ENCODE measurements around the gene CD93.

Gene CD93

DNA sequence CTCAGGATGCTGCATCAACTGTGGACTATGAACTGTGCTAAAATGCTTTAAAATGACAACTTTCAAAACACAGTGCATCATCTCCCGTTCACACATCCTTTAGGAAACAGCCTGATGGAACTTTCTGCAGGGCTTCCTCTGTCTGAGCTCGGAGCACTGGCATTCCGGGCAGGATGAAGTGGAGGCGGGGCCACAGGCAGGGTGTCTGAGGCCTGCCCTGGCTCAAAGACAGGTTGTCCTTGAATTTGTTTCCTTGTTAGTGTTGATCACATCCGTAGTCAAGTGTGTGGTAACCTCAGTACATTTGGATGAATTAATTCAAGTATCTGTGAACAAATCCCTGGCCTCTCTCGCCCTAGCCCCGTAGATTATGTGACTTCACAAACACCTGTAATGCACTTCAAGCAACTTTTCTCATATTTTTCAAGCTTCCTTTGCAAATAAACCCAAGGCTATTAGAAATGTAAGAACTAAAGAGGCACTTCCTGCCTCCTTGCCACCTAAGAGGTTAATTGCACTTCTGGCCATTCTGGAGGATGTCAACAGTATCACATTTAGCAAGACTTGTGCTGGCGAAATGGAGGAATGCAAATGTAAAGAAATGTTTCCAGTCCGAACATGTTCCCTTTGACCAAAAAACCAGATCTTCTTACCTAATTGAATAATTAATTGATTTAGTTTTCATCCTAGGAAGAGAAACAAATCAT lies 3.1 kb downstream of the CD93 start:
- DNase-seq (ENCODE audit: low read depth): no peak

DNA sequence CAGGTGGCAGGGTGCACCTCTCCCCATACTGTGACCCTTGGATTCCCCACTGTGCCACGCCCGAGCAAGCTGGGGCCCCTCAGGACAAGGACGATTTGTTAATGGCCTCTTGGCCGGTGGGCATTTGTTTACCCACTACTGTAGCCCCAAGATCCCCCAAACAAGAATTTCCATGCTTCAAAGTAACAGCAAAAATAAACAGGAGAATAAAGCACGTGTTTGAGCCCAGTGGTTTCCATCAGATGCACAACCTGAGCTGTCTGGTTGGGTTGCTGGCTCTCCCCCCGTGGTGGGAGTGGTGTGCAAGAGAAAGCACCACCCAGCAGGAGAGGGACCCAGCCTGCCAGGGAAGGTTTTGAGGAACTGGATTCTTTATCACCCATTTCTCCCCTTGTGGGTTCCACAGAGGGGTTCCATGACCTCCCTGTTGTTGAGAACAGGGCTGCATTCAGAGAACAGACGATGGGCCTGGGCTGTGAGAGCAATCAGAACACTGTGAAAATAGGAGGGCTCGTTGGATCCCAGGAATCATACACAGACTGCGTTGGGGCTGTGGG lies 4.8 kb downstream of the CD93 start:
- DNase-seq (ENCODE audit: low read depth): no peak

DNA sequence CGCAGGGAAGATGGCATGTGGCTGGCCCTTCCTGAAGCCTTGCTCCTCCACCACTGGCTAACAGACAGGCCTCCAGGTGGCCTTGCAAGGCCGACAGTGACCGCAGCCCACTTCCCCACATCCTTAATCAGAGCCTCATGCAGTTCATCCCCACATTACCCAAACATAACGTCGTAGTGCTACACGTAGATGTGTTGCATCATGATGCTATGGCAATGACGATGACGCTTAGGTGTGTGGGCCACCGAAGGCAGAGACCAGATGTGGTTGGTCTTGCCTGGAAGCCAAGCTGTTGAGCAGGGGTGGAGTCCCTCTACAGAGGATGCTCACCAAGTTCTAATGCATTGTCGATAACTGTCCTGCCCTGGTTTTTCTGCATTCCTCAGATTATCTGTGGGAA lies 5.6 kb downstream of the CD93 start:
- no peak for DNase-seq (ENCODE audit: low read depth)

DNA sequence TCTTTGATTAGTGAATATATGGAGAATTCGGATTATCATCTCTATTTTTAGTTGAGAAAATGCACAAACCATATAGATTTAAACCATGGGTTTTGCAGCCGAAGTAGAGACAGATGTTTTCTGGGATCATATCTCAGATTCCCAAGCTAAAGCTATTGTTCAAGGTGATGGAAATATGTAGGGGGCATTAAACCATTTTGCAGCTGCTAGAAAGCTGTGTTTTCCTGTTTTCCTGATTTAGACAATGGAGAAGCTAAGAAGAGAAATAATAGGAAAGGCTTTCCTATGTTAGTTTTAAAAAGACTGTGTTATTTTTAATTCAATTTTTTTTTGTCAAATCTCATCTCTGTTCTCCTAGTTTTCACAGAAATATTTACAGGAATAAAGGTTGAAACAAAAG lies 6.2 kb downstream of the CD93 start:
- no peak for DNase-seq (ENCODE audit: low read depth)

DNA sequence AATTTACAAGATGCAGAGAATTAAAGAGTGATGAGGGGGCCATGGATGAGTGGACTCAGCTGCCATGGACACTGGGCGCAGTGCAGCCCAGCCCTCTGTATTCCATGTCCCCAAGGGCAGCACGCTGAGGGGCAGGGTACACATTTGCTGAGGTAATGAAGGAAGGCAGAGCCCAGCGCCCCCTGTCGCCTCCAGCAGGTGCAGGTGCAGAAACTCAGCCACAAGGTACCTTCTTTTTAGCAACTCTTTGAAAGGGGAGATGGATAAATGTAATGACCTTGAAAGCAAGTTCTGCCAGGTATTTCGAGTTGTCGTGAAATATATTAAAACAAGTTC lies 7.1 kb downstream of the CD93 start:
- DNase-seq (ENCODE audit: low read depth): no peak

DNA sequence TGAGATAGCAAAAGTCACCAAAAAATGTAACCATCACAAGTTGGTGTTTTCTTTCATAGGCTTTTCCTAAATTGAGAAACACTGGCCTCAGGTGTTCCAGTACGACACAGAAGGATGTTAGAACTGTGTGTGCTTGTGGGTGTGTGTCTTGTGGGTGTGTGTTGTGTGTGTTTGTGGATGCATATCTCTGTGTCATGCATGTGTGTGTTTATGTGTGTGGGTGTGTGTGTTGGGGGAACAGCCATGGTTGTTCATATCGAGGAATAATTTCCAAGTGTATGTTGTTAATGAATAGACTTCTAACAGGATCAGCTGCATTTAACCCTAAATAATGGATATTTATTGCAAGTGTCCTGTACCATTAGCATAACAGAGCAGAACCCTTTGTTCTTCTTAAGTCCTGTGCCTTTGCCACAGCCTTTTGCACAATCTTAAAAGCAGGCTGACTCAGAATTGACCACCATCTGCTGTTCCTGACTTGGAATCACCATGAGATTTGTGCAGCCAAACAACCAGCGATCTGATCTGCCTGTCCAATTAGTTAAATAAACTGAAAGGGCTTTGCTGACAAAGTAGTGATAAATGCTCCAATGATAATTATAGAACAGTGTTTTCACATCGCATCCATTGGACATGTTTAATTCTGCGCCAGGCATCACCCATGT lies 7.6 kb downstream of the CD93 start:
- DNase-seq (ENCODE audit: low read depth): no peak

DNA sequence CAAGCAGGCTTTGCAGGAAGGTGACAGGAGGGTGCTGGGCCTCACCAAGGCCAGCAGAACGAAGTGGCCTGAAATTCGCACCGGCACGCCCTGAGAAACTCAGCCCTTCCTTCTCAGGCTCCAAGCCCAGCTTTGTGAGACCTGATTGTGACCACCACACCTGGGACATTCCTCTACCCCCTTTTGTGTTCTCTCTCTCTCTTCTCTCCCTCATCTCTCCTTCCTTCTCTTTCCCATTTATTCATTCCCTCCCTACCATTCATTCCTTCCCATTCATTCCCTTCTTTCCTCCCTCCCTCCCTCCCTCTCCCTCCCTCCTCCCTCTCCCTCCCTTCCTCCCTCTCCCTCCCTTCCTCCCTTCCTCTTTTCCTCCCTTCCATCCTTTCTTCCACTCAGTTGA lies 8.8 kb downstream of the CD93 start:
- DNase-seq (ENCODE audit: low read depth): no peak

DNA sequence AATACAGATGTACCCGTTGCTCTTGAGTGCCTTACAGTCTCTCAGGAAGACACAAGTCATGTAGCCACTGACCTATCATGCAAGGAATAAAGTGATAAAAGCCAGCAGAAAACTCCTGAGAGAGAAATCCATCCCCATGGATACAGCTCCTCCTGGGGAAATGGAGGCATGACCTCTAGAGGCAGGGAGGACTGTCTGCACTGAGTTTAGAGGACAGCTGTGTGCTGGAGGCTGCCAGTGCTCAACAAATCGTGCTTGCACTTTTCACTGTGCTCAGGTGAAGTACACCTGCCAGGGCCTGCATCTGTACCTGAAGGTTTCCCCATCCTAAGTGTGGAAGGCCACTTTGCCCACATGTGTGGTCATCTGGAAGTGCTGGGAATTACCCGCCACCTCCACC lies 12.1 kb downstream of the CD93 start:
- DNase-seq (ENCODE audit: low read depth): no peak

DNA sequence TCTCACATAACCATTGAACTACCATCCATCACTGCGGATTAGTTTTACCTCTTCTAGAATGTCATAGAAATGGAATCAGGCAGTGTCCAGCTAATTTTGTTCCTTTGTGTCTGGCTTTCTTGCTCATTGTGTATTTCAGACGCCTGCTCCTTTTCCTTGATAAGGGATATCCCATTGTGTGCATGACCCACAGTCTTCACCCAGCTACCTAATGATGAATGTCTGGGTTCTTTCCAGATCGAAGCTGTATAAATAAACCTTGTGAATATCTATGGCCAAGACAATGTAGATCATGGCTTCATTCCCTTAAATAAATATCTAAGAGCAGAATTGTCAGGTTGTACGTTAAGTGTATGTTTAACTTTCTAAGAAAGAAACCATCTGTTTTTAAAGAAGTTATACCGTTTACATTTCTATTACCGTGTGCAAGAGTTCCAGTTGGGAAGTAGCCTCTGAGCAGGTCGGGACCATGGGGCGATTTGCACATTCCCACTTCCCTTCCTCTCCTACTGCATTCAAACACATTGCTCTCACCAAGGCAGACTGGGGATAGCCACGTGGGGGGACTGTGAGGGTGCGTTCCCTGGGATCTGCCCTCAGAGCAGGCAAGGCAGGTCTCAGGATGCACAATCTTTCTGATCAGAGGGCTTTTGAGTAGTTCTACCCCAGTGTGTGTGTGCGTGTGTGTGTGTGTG lies 13.1 kb downstream of the CD93 start:
- DNase-seq (ENCODE audit: low read depth): no peak

DNA sequence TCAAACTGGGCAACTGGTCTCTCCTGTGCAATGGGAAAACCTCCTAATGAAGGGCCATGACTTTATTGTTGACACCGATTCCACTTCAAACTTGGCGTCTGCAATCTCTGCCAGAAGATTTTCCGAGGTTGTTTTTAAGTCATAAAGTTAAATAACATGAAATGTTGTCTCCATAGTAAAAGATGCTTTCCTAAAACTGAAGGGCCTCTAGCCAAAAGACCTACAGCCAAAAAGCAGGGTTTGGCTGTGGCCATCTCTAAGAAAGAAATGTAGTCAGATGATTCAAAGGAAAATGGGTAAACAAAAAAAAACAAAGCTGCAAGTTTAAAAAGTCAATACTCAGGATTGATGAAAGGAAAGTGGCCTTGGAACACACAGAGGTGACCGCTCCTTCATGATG lies 14.1 kb downstream of the CD93 start:
- no peak for DNase-seq (ENCODE audit: low read depth)

DNA sequence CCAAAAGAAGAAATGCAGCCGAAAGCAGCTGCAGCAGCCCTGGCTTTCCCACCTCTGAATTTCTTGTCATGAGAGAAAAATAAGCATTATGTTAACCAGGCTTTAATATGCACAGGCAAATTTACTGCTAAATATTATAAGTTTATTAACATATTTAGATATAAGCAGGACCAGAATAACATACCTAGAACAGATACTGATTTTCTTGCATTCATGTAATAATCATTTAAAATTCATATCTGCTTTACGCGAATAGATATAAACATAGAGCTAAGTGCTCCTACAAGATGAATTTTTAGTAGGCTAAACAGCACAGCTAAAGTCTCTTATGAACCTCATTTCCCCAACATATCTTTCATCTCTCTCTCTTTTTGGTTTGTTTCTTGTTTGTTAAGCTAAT lies 14.7 kb downstream of the CD93 start:
- DNase-seq (ENCODE audit: low read depth): no peak

DNA sequence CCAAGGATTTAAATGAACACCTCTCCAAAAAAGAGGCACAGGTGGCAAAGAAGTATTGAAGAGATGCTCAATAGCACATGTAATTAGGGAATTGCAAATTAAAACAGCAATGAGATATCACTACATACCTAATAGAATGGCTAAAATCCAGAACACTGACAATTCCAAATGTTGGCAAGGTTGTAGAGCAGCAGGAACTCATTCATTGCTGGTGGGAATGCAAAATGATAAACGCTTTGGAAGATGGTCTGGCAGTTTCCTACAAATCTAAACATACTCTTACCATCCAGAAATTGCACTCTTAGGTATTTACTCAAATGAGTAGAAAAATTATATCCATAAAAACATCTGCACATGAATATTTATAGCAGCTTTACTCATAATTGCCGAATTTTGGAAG lies 17.0 kb downstream of the CD93 start:
- DNase-seq (ENCODE audit: low read depth): no peak

DNA sequence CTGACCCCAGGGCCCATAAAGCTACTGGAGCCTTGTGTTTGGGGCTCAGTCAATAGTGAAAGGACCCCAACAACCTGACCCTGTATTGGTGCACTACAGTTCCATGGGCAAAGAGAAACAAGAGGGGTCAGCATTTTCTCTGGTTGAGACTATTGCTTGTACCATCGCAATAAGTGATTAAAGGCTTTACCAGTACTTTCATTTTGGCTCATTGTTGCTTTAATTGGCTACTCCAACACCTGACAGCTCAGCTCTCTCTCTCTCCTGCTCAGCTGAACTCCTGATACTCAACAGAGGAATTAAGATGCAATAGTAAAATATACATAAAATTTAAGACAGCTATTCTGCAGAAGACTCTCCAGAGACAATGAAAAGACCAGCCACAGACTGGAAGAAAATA lies 17.8 kb downstream of the CD93 start:
- DNase-seq (ENCODE audit: low read depth): no peak

DNA sequence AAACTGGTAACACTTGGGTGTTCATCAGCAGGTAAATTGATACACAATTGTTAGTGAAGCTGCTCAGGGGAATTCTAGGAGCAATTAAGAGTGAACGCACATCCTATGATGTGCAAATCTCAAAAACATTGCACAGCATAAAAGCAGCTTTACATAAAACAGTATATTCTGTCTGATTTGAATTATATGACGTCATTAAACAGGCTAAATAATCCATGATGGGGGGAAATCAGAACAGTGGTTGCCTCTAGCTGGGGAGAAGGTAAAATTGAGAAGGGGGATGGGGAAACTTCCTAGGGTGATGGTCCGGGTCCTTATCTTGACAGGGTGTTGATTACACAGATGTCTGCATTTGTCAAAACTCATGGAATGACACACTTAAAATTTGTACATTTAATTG lies 19.4 kb downstream of the CD93 start:
- DNase-seq (ENCODE audit: low read depth): no peak

DNA sequence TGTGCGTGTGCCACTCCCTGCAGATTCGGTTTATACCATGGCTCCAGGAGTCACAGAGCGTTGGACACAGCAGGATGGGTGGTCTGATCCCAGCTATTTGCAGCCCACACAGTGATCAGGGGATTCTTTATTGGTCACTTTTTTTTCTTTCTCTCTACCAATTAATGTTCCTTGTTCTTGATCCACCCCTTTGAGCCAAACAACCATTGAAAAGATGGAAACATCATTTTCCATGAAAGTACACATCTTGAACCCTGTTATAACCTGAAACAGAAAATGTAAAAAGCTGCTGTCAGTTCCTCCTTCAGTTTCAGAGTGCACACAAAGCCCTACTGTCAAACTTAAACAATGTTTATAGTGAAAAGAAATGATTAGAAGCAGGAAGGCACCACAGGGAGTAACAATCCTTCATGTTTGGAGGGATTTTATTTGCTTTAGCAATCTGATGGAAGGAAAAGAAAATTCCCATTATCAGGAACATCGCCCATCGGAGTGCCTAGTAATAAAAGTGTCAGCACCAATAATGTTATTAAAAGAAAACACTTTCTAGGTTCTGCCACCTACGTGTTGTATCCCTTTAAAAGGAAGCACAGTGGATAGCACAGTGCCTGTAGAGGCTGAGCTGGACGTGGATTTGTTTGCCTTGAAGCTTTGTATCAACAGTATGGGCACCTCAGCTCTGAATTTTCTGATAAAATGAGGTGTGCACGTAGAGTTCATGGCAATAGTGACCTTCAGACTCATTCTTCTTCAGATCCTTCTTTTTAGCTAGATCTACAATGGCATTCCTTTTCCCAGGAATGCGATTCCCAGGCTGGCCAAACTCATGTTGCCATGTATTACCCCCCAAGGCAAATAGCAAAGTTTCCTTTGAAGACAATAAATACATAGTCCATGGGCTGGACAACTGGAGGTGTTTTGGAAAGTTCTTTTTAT lies 20.6 kb downstream of the CD93 start:
- DNase-seq (ENCODE audit: low read depth): no peak

DNA sequence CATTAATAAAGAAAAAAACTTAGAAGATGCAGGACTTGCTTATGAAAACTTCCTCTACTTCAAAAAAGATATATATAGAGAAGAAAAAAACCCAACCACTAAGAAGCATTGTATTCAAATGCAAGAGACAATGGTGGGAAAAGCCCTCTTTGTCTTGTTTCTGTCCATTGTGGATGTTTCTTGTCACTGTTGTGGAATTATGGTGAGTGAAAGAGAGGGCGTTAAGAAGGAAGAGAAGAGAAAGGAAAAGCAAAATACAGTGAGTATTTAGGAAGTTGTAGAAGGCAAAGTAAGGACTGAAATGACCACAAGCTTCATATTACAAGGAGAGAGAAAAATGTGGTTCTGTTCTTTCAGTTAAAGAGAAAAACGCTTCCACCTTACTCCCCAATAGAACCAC lies 22.5 kb downstream of the CD93 start:
- no peak for DNase-seq (ENCODE audit: low read depth)

DNA sequence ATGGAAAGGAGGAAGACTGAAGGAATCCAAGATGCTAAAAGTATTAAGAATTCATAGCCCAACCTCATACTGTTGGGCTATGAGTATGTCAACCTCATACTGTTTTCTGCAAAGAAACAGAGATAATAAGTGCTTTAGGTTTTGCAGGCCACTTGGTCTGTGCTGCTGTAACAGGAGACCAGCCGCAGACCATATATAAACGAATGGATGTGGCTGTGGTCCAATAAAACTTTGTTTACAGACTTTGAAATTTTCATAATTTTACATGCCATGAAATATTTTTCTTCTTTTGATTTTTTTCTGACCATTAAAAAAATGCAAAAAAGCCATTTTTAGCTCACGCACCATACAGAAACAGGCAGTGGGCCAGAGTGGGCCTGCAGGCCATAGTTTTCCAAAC lies 23.0 kb downstream of the CD93 start:
- no peak for DNase-seq (ENCODE audit: low read depth)

DNA sequence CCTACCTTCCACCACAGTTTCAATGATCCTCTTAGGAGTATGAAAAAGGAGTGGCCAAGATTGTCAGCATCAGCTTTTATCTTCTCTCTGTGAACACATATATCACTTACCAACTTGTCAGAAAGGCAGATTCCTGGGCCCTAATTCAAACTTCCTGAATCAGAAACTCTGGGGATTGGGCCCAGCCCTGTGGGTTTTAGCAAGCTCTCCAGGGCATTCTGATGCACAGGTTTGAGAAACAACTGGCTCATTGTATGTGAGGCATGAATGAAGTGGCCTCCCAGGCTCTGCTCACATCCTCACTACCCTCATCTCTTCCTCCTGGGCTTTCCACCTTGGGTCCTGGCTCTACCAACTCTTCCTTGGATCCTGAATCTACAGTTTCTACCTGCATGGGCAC lies 23.5 kb downstream of the CD93 start:
- DNase-seq (ENCODE audit: low read depth): no peak

DNA sequence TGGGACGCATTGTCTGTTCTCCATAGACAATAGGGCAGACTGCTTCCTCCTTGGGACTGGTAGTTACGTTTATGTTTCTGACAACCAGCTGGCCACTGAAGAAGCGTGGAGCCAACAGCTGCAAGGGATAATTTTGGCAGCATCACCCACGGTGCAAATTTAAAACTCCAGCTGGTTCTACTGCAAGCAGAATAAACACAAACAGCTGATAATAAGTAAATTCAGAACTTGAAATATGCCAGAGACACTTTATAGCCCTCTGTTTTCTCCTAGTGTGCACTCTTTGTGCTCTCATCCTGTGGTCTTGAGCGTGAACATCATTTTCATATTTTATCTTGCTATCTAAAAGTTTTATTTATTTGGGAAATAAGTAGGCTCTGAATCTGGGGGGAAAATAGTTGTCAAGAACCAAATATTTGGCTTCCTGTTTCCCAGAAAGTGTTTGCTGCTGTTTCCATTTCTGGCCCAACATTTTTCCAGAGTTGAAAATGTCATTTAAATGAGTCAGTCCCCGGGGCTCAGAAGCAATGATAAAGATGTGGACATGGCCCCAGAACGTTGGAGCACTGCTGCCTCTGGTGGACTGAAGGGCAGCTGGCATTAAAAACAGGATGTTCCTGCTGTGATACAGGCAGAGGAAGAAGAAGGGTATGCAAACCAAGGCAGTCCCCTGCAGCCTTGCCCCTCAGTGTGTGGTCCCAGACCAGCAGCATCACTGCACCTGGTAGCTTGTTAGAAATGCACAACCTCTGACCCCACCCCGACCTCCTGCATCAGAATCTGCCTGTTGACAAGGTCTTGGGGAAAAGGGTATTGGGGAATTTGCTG lies 24.2 kb downstream of the CD93 start:
- DNase-seq (ENCODE audit: low read depth): peak; percentile 90

DNA sequence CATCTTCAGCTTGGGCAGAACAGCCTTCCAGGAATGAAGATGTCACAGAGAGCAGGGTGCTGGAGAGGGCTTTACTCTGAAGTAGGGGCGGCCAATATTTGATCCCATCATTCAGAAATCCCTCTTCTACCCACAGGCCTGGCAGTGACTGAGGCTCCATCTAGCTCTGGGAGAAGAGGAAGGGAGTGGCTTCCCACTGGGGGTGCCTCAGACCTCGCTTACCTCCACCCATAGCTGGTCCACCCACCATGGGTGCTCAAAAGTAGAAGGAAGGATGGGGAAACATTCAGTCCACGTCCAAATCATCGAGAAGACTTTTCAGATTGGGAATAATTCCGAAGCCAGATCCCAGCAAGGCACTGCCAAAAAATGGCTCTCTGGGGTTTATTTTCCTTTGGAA lies 24.9 kb downstream of the CD93 start:
- no peak for DNase-seq (ENCODE audit: low read depth)

DNA sequence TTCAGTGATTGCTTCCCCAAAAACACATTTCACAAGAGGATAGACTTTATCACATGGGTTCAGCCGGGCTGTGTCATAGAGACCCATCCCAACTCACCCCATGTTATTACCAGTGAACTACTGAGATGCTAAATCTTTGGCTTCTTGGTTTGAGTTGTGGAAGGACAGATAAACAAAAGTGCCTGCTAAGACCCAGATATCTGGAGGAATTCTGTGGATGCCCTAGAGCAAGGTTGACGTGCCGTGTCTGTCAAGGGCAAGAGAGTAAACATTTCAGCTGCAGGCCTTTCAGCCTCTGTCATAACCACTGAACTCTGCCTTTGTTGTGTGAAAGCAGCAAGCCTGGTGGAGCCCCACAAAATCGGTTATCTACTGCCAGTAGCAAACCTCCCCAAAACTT lies 25.5 kb downstream of the CD93 start:
- no peak for DNase-seq (ENCODE audit: low read depth)

Data from EH (cell line).